GM12865 (cell line): ENCODE data around the gene MITF.

Experiments
- DNase-seq: peaks from one replicate; pipeline ENCODE4 v3.0.0; 2010; ENCODE audit warnings: low read depth
- H3K4me3 ChIP-seq: 2 replicates; pipeline ENCODE4 v1.5.1; 2011; ENCODE audit warnings: mild to moderate bottlenecking, low read depth, low read length, control low read depth
- CTCF ChIP-seq: IDR thresholded peaks from 2 replicates; pipeline ENCODE4 v1.5.1; 2011; ENCODE audit warnings: low read length, control low read depth, low read depth, inconsistent platforms; ENCODE audit not compliant: insufficient read depth; ENCODE audit errors: missing control alignments

Gene MITF

GRCh38 chr3:69929019-69929418 lies 189.8 kb downstream of the MITF start:
- TF ChIP-seq CTCF = no peak
- DNase-seq = no peak
- H3K4me3 ChIP-seq = no peak overlapping the region

GRCh38 chr3:69930564-69930963 lies 191.3 kb downstream of the MITF start:
- no peak for TF ChIP-seq CTCF
- no peak overlapping the region for H3K4me3 ChIP-seq
- DNase-seq = no peak

- H3K4me3 ChIP-seq = no peak overlapping the region
- DNase-seq = no peak
- no peak for TF ChIP-seq CTCF
These were observed 192.8 kb downstream of the MITF start for GRCh38 chr3:69932087-69932486.

GRCh38 chr3:69932501-69932900 lies 193.2 kb downstream of the MITF start:
- TF ChIP-seq CTCF = no peak
- H3K4me3 ChIP-seq = no peak overlapping the region
- DNase-seq = no peak

GRCh38 chr3:69934398-69934797 lies 195.1 kb downstream of the MITF start:
- TF ChIP-seq CTCF = no peak
- no peak overlapping the region for H3K4me3 ChIP-seq
- no peak for DNase-seq

- TF ChIP-seq CTCF = no peak
- DNase-seq = no peak
- no peak overlapping the region for H3K4me3 ChIP-seq
These were observed 197.0 kb downstream of the MITF start for GRCh38 chr3:69936266-69936665.

GRCh38 chr3:69938061-69938460 lies 198.8 kb downstream of the MITF start:
- no peak for DNase-seq
- no peak for TF ChIP-seq CTCF
- H3K4me3 ChIP-seq = no peak overlapping the region
